CD14-positive monocyte (primary cell): ENCODE measurements around the gene NBDY. TPM values are rescaled to one million over a fixed set of nuclear protein-coding genes. Genes with fewer than 3 reads are reported as not detected.

ENCODE experiments used
- DNase-seq, 3 donors: peaks; one replicate each; pipeline ENCODE4 v3.0.0-alpha.2; 2011 to 2022
- H2AFZ ChIP-seq: 2 replicates; pipeline ENCODE4 v1.6.0; 2012; ENCODE audit warnings: mild to moderate bottlenecking, low read depth, low read length, inconsistent platforms; ENCODE audit not compliant: insufficient read depth, poor library complexity, severe bottlenecking
- H3K27ac ChIP-seq, 2 donors: 1 replicate in 1 of 2; 2 replicates in 1 of 2; pipeline ENCODE4 v1.5.1; 2012 to 2013; ENCODE audit warnings: low read length in 2 of 2, control low read depth in 1 of 2, inconsistent platforms in 1 of 2, low read depth in 1 of 2, mild to moderate bottlenecking in 1 of 2
- H3K27me3 ChIP-seq, 2 donors: one replicate each; pipeline versions ENCODE4 v1.6.0 to v1.6.1; 2011 to 2013; ENCODE audit warnings: low read length in 2 of 2; ENCODE audit not compliant: control insufficient read depth in 2 of 2, insufficient read depth in 2 of 2
- H3K36me3 ChIP-seq, 2 donors: replicated peaks in 1 of 2; 1 replicate in 1 of 2; 2 replicates in 1 of 2; pipeline versions ENCODE4 v1.5.1 to v1.6.1; 2012 to 2013; ENCODE audit warnings: low read length in 2 of 2, control low read depth in 1 of 2, inconsistent platforms in 1 of 2, mild to moderate bottlenecking in 1 of 2; ENCODE audit not compliant: insufficient read depth in 2 of 2, control insufficient read depth in 1 of 2
- H3K4me1 ChIP-seq, 2 donors: 1 replicate in 1 of 2; 2 replicates in 1 of 2; pipeline versions ENCODE4 v1.5.1 to v1.6.1; 2012 to 2013; ENCODE audit warnings: low read length in 2 of 2, control low read depth in 1 of 2, inconsistent platforms in 1 of 2, mild to moderate bottlenecking in 1 of 2, moderate library complexity in 1 of 2; ENCODE audit not compliant: insufficient read depth in 2 of 2, control insufficient read depth in 1 of 2
- H3K4me2 ChIP-seq: replicated peaks from 2 replicates; pipeline ENCODE3; 2012; ENCODE audit warnings: low read length, moderate library complexity, mild to moderate bottlenecking; ENCODE audit not compliant: poor library complexity, severe bottlenecking; ENCODE audit errors: extremely low read depth
- H3K4me3 ChIP-seq, 3 experiments: fragments of 200-600 bp in 1 of 3; sonication (generic) in 1 of 3; replicated peaks in 1 of 3; 1 replicate in 2 of 3; 2 replicates in 1 of 3; pipeline ENCODE4 v1.5.1; 2011 to 2013; ENCODE audit warnings: low read length in 3 of 3, mild to moderate bottlenecking in 3 of 3, control low read depth in 2 of 3, low read depth in 2 of 3, inconsistent platforms in 1 of 3, moderate library complexity in 1 of 3
- H3K79me2 ChIP-seq: 2 replicates; pipeline ENCODE4 v1.6.0; 2012; ENCODE audit warnings: mild to moderate bottlenecking, control low read depth, inconsistent platforms, low read length, moderate library complexity; ENCODE audit not compliant: insufficient read depth
- H3K9ac ChIP-seq: 2 replicates; pipeline ENCODE4 v1.6.0; 2017; ENCODE audit warnings: low read length, mild to moderate bottlenecking; ENCODE audit not compliant: insufficient read depth, poor library complexity, severe bottlenecking
- H3K9me3 ChIP-seq, 2 donors: replicated peaks in 1 of 2; 1 replicate in 1 of 2; 2 replicates in 1 of 2; pipeline versions ENCODE4 v1.5.1 to v1.6.1; 2012 to 2013; ENCODE audit warnings: low read length in 2 of 2, control low read depth in 1 of 2; ENCODE audit not compliant: control insufficient read depth in 1 of 2, insufficient read depth in 1 of 2
- H4K20me1 ChIP-seq: 2 replicates; pipeline ENCODE4 v1.6.0; 2012; ENCODE audit warnings: mild to moderate bottlenecking, low read length, control low read depth, moderate library complexity; ENCODE audit not compliant: insufficient read depth
- H3K27ac Mint-ChIP-seq, 7 donors: one replicate each; pipeline ENCODE4 v1.8.0; 2020; ENCODE audit warnings: mild to moderate bottlenecking in 7 of 7, mixed read lengths in 7 of 7, moderate library complexity in 6 of 7, inconsistent platforms in 2 of 7
- H3K27me3 Mint-ChIP-seq, 3 donors: one replicate each; pipeline ENCODE4 v1.8.0; 2021 to 2022; ENCODE audit warnings: low read depth in 3 of 3, mild to moderate bottlenecking in 3 of 3, mixed read lengths in 3 of 3, moderate library complexity in 3 of 3, inconsistent platforms in 1 of 3
- H3K36me3 Mint-ChIP-seq, 2 donors: one replicate each; pipeline ENCODE4 v1.8.0; 2020; ENCODE audit warnings: mixed read lengths in 2 of 2, inconsistent platforms in 1 of 2, mild to moderate bottlenecking in 1 of 2
- H3K4me1 Mint-ChIP-seq: one replicate; pipeline ENCODE4 v1.8.0; 2020; ENCODE audit warnings: mild to moderate bottlenecking, mixed read lengths
- H3K4me3 Mint-ChIP-seq, 2 donors: one replicate each; pipeline ENCODE4 v1.8.0; 2020; ENCODE audit warnings: mild to moderate bottlenecking in 2 of 2, mixed read lengths in 2 of 2, moderate library complexity in 1 of 2
- H3K9me3 Mint-ChIP-seq, 7 donors: one replicate each; pipeline ENCODE4 v1.8.0; 2020 to 2022; ENCODE audit warnings: mixed read lengths in 7 of 7, mild to moderate bottlenecking in 6 of 7, moderate library complexity in 6 of 7, inconsistent platforms in 2 of 7
- CTCF ChIP-seq: fragments of 200-600 bp; IDR thresholded peaks from one replicate; pipeline ENCODE4 v1.8.0; 2022; ENCODE audit warnings: antibody characterized with exemption, mild to moderate bottlenecking
- WGBS: methylation state at CpG from one replicate; pipeline ENCODE4 v1.1.5; 2013; ENCODE audit warnings: missing lambda C conversion rate; ENCODE audit not compliant: insufficient coverage; 5-methylcytosine and 5-hydroxymethylcytosine counted together
- intact Hi-C, 2 donors: fragments of 100-400 bp; cut with micrococcal nuclease; formaldehyde crosslinking; loops; one replicate each; pipeline versions ENCODE4 v1.15.0 to v1.15.1; 2023
- polyA plus RNA-seq, 3 donors: library from polyadenylated mRNA; depleted of rRNA in 1 of 3; unstranded in 2 of 3; stranded (reverse) in 1 of 3; fragments of 300-500 nt in 2 of 3; fragments of >200 nt in 1 of 3; fragmentation: Illumina TruSeq in 2 of 3; gene quantifications; 1 replicate in 2 of 3; 2 replicates in 1 of 3; pipeline ENCODE4 v1.2.3, GENCODE V29; 2012 to 2021

Gene NBDY
- polyA plus RNA-seq, 3 donors: 14.4 to 24.9 (median 22.1) TPM

- H3K4me2 ChIP-seq: peak overlapping the region; percentile 70
- H3K27ac ChIP-seq: no peak overlapping the region
- Mint-ChIP-seq H3K9me3 (peaks cover 0 to 3% (median 0%) of the 10 kb centered on the region in 7 donors), H3K4me1 (peaks cover 36% of the 10 kb centered on the region), H3K4me3 (no peak overlapping the region), H3K27ac (no peak overlapping the region), H3K27me3 (peaks cover 0 to 23% (median 0%) of the 10 kb centered on the region in 3 donors), H3K36me3 (peaks cover 6 to 7% of the 10 kb centered on the region in 2 donors)
- H3K9me3 ChIP-seq: no peaks in the 10 kb centered on the region
- no peaks in the 10 kb centered on the region for H3K36me3 ChIP-seq
- no peaks in the 10 kb centered on the region for H3K27me3 ChIP-seq
- peak overlapping the region in 1 of 3 experiments; percentile 77 for H3K4me3 ChIP-seq
- DNase-seq: no peak
- no peaks in the 10 kb centered on the region for H4K20me1 ChIP-seq
- peak overlapping the region; percentile 61 for H3K9ac ChIP-seq
- intact Hi-C loops: loop anchor here in 1 of 2 donors (5.0 kb wide), 1 partner anchor 175 kb away; no protein-coding TSS in a partner anchor
- no peaks in the 10 kb centered on the region for H3K79me2 ChIP-seq
- H3K4me1 ChIP-seq: peaks cover 18 to 33% of the 10 kb centered on the region in 2 donors
- TF ChIP-seq CTCF: no peak
- 60% methylated on average over 1 of the region's 4 CpGs for WGBS
- peak overlapping the region; percentile 84 for H2AFZ ChIP-seq
Observed at GRCh38 chrX:56802428-56802827, 73.4 kb downstream of the NBDY start.

GRCh38 chrX:56802921-56803849 lies 74.1 kb downstream of the NBDY start:
- Histone ChIP-seq H2AFZ (peak overlapping the region; percentile 84), H3K9me3 (no peaks in the 10 kb centered on the region), H3K9ac (peak overlapping the region; percentile 61), H3K4me1 (peaks cover 13 to 26% of the 10 kb centered on the region in 2 donors), H3K4me2 (peak overlapping the region; percentile 70), H3K4me3 (peak overlapping the region in 2 of 3 experiments; percentile 50 to 77), H3K79me2 (no peaks in the 10 kb centered on the region), H3K27me3 (no peaks in the 10 kb centered on the region), H4K20me1 (no peaks in the 10 kb centered on the region), H3K27ac (peak overlapping the region in 1 of 2 donors; percentile 46), H3K36me3 (no peaks in the 10 kb centered on the region)
- DNase-seq: peak; percentile 44 to 66 (median 53)
- H3K9me3 Mint-ChIP-seq: peaks cover 0 to 2% (median 0%) of the 10 kb centered on the region in 7 donors
- peak; percentile 59 for TF ChIP-seq CTCF
- peak overlapping the region in 4 of 7 donors; percentile 20 to 86 (median 54) for H3K27ac Mint-ChIP-seq
- peak overlapping the region; percentile 72 to 87 for H3K4me3 Mint-ChIP-seq
- peaks cover 32% of the 10 kb centered on the region for H3K4me1 Mint-ChIP-seq
- H3K27me3 Mint-ChIP-seq: peaks cover 0 to 24% (median 0%) of the 10 kb centered on the region in 3 donors
- 86% methylated on average over 10 of the region's 27 CpGs for WGBS
- H3K36me3 Mint-ChIP-seq: peaks cover 6 to 7% of the 10 kb centered on the region in 2 donors
- intact Hi-C loops: loop anchor here in 1 of 2 donors (5.0 kb wide), 1 partner anchor 174 kb away; no protein-coding TSS in a partner anchor
